ENCODE results near the gene ADAMTS17.

ADAMTS17 gene

DNA sequence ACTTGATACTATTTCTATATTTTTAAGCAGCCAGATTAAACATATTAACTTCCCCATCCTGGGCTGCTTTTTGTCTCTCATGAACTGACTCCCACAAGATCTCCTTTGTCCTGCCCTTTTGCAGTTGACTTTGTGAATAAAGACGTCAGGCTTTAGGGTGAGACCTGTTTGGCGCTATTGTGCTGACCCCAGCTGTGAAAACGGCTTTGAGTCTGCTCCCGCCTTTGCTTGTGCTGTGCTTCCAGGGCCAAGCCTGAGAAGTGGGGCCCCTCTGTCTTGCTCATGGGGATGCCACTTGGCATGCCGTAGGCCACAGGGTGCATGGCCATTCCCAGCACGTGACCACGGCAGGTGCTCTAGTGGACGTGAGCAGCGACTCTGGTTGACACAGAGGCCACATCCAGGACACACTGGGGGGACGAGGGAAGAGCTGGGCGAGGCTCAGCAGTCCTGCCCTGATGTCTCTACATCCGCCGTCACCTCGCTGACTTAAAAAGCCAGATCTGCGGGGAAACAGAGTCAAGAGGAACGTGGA, 339.6 kb downstream of the ADAMTS17 start:
- TF ChIP-seq, protein P1, sequence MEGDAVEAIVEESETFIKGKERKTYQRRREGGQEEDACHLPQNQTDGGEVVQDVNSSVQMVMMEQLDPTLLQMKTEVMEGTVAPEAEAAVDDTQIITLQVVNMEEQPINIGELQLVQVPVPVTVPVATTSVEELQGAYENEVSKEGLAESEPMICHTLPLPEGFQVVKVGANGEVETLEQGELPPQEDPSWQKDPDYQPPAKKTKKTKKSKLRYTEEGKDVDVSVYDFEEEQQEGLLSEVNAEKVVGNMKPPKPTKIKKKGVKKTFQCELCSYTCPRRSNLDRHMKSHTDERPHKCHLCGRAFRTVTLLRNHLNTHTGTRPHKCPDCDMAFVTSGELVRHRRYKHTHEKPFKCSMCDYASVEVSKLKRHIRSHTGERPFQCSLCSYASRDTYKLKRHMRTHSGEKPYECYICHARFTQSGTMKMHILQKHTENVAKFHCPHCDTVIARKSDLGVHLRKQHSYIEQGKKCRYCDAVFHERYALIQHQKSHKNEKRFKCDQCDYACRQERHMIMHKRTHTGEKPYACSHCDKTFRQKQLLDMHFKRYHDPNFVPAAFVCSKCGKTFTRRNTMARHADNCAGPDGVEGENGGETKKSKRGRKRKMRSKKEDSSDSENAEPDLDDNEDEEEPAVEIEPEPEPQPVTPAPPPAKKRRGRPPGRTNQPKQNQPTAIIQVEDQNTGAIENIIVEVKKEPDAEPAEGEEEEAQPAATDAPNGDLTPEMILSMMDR (IDR thresholded peaks at IDR 0.05), result no peak

DNA sequence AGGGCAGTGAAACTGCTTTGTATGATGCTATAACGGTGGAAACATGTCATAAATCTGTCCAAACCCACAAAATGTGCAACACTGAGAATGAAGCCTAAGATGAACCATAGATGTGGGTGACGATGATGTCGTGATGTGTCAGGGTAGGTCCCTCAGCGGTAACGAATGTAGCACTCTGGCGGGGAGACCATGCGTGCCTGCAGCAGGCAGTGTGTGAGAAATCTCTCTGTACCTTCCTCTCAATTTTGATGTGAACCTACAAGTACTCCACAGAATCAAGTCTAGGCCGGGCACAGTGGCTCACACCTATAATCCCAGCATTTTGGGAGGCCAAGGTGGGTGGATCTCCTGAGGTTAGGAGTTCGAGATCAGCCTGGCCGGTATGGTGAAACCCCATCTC, 340.4 kb downstream of the ADAMTS17 start:
- TF ChIP-seq, protein P1 (IDR thresholded peaks at IDR 0.05), result no peak

DNA sequence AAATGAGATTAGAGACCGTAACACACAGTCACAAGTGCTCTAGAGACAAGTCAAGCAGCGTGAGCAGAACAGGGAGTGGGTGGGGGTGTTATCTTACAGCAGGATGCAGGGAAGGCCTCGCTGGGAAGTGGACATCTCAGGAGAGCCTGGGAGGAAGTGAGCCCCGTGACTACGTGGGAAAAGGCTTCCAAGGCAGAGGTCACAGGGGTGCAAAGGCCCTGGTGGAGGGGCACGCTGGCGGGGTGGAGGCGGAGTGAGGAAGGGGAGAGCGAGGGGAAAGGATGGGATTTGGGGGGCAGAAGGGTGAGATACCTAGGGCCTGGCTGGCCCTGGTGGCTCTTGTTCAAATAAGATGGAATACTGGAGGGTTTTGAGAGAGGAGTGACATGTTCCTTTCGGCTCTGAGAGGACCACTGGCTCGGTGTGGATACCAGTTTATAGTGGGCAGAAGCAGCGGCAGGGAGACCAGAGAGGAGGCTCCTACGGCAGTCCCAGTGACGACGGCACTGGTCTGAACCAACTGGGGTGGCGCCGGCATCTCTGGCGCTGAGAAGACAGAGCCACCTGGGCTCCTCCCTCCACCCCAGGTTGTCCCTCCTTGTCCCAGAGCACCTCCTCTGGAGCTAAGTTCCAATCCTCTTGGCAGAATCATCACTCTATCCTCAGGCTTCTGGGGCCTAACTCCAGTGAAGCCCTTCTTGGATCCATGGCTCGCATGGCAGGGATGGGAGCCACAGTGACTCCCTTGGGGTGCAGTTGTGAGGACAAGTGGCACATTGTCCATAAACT, 342.3 kb downstream of the ADAMTS17 start:
- TF ChIP-seq, protein P1 (IDR thresholded peaks at IDR 0.05), result no peak

DNA sequence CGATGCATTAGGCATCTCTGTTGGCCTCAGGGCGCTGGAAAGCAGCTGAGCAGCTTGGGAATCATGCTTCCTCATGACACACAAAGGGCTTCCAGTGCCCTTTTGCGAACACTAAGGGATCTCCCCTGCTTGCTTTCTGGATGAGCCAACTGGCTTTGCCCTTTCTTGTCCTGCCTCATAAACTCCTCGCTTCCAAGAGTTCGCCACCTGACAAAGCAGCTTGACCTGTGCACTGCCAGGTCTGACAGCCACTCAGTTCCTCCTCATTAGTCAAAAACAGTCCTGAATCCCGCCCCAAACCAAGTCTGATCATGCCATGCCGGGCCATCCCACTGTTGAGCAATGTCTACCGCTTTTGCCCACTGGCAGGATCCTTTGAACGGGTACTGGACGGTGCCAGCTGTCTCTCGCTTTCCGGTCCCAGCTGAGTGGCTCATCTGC, 343.1 kb downstream of the ADAMTS17 start:
- TF ChIP-seq, protein P1 (IDR thresholded peaks at IDR 0.05), result no peak

DNA sequence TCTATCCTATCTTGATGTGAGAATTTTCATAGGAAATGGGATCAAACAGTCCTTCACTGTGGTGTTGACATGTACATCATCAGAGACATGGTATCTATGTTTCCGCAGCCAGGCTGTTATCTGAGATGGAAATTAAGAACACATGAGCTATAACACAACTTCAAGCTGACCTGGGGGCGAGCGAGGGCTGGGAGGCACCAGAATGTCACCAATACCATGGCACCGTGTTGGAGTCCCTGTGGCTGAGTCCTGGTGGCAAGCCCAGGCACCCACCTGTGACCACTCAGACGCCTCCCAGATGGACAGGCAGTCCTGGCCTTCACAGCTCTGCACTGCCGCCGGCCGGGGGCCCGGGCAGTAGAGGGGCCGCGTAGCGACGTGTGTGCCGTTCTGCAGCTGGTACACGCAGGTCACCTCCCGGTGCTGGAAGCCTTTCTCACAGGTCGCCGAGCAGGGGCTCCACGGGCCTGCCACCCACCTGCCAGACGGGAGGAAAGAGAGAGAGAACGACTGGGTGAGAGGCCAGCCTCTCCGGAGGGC, 344.6 kb downstream of the ADAMTS17 start:
- TF ChIP-seq, protein P1 (IDR thresholded peaks at IDR 0.05), result no peak

DNA sequence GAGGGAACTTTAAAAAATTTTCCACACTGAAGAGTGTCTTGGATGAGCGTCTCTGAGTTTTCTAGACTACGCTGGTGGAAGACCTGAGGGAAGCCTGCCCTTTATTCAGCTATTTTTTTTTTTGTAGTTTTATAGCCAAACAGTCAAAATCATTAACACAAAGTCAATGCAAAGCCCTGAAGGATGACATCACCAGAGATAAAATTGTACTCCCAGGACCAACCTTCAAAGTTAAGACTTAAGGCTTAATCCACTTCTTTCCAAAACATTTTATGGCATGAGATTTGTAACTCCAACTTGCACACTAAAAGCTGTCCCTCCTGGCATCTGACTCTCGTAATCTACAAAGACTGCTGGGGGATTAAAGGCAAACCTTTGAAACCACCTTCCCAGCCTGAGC, 345.1 kb downstream of the ADAMTS17 start:
- TF ChIP-seq, protein P1 (IDR thresholded peaks at IDR 0.05), result no peak

DNA sequence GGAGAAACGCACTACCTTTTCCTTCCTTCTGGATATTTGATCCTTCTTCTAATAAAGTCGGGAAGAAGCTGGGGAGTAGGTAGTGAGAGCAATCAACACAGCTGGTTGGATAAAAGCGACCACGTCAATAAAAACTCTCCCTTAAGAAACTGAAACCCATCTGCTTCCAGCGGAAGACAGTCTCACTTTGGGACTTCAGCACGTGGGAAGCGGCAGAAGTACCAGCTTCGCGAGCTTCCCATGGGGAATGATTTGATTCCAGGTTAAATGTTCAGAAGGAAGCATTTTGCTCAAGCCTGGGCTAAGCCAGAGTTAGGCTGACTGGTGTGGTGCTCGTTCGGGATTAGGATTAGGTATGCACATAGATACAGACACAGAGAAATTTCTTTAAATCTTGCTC, 346.2 kb downstream of the ADAMTS17 start:
- TF ChIP-seq, protein P1 (IDR thresholded peaks at IDR 0.05), result no peak

Data from LNCAP (cell line).